IMR-90 (cell line): ENCODE results near the gene CCR3. TPM values are rescaled to one million over a fixed set of nuclear protein-coding genes. Genes with fewer than 3 reads are reported as not detected.

Source experiments
- ATAC-seq: fragments of 200-7000 bp; cut with Tn5 transposase; 2 replicates; pipeline ENCODE4 v1.9.1; 2020; ENCODE audit warnings: low read depth, mild to moderate bottlenecking, moderate library complexity
- BruUV-seq: library from RNA; stranded (reverse); fragments of 400-500 nt; replicated peaks from 2 replicates; lab custom pipeline; 2021; lab: Mats Ljungman, UMichigan
- CTCF ChIA-PET: fragments of 300-600 bp; formaldehyde crosslinking; extraction: SDS; loops from one replicate; lab custom pipeline; 2021; ENCODE audit warnings: antibody characterized with exemption; lab: Yijun Ruan, JAX
- POLR2A ChIA-PET: fragments of 300-600 bp; sonication (Branson Sonifier 250); formaldehyde crosslinking; loops from one replicate; lab custom pipeline; 2022; ENCODE audit warnings: antibody characterized with exemption; ENCODE audit not compliant: unreplicated experiment; lab: Charles Lee
- DNase-seq: peaks from one replicate; pipeline ENCODE4 v3.0.0; 2013
- H2AFZ ChIP-seq: replicated peaks from 2 replicates; pipeline ENCODE3; 2013; ENCODE audit warnings: low read length, mild to moderate bottlenecking; ENCODE audit not compliant: poor library complexity
- H2AK5ac ChIP-seq: 2 replicates; pipeline ENCODE4 v1.6.1; 2013; ENCODE audit warnings: low read depth, low read length, inconsistent platforms
- H2AK9ac ChIP-seq: replicated peaks from 2 replicates; pipeline ENCODE3; 2013; ENCODE audit warnings: mild to moderate bottlenecking, low read depth, low read length, moderate library complexity; ENCODE audit not compliant: poor library complexity
- H2BK120ac ChIP-seq: 2 replicates; pipeline ENCODE4 v1.6.1; 2013; ENCODE audit warnings: low read depth, low read length, inconsistent platforms
- H2BK15ac ChIP-seq: 3 replicates; pipeline ENCODE4 v1.6.1; 2013; ENCODE audit warnings: low read depth, low read length, inconsistent platforms
- H2BK20ac ChIP-seq: 2 replicates; pipeline ENCODE4 v1.6.1; 2013; ENCODE audit warnings: low read depth, mild to moderate bottlenecking, inconsistent platforms, low read length, moderate library complexity
- H2BK5ac ChIP-seq: 2 replicates; pipeline ENCODE4 v1.6.1; 2013; ENCODE audit warnings: mild to moderate bottlenecking, low read depth, low read length, inconsistent platforms; ENCODE audit not compliant: poor library complexity, severe bottlenecking
- H3K14ac ChIP-seq: replicated peaks from 2 replicates; pipeline ENCODE4 v1.6.1; 2013; ENCODE audit warnings: low read depth, low read length, inconsistent platforms
- H3K18ac ChIP-seq: 2 replicates; pipeline ENCODE4 v1.6.1; 2013; ENCODE audit warnings: low read depth, low read length, control low read depth
- H3K23ac ChIP-seq: 2 replicates; pipeline ENCODE4 v1.6.1; 2013; ENCODE audit warnings: low read depth, low read length, inconsistent platforms
- H3K27ac ChIP-seq: 2 replicates; pipeline ENCODE4 v1.5.1; 2013; ENCODE audit warnings: mild to moderate bottlenecking, control low read depth, low read length; ENCODE audit not compliant: insufficient read depth
- H3K27me3 ChIP-seq: 2 replicates; pipeline ENCODE4 v1.6.1; 2013; ENCODE audit warnings: low read length; ENCODE audit not compliant: control insufficient read depth, insufficient read depth
- H3K36me3 ChIP-seq: 2 replicates; pipeline ENCODE4 v1.6.1; 2013; ENCODE audit warnings: low read length, mixed read lengths; ENCODE audit not compliant: control insufficient read depth, insufficient read depth
- H3K4ac ChIP-seq: 2 replicates; pipeline ENCODE4 v1.6.1; 2013; ENCODE audit warnings: low read depth, low read length, inconsistent platforms
- H3K4me1 ChIP-seq: 2 replicates; pipeline ENCODE4 v1.6.1; 2013; ENCODE audit warnings: low read length, mixed read lengths; ENCODE audit not compliant: control insufficient read depth, insufficient read depth
- H3K4me2 ChIP-seq: 2 replicates; pipeline ENCODE4 v1.6.1; 2013; ENCODE audit warnings: low read depth, mild to moderate bottlenecking, control low read depth, low read length, moderate library complexity
- H3K4me3 ChIP-seq: 2 replicates; pipeline ENCODE4 v1.5.1; 2013; ENCODE audit warnings: low read depth, mild to moderate bottlenecking, control low read depth, low read length, moderate library complexity; ENCODE audit not compliant: insufficient read depth
- H3K56ac ChIP-seq: 2 replicates; pipeline ENCODE4 v1.6.1; 2013; ENCODE audit warnings: low read length, inconsistent platforms; ENCODE audit not compliant: insufficient read depth; ENCODE audit errors: extremely low read depth
- H3K79me1 ChIP-seq, 2 experiments: 2 replicates each; pipeline ENCODE4 v1.6.1; 2013; ENCODE audit warnings: low read length in 2 of 2, inconsistent platforms in 1 of 2, low read depth in 1 of 2
- H3K9ac ChIP-seq: 2 replicates; pipeline ENCODE4 v1.6.1; 2013; ENCODE audit warnings: low read depth, low read length, control low read depth
- H3K9me1 ChIP-seq: 2 replicates; pipeline ENCODE4 v1.6.1; 2013; ENCODE audit warnings: low read length, inconsistent platforms; ENCODE audit not compliant: insufficient read depth
- H3K9me3 ChIP-seq: 2 replicates; pipeline ENCODE4 v1.6.1; 2013; ENCODE audit warnings: low read length; ENCODE audit not compliant: control insufficient read depth, insufficient read depth
- H4K20me1 ChIP-seq: 2 replicates; pipeline ENCODE4 v1.6.1; 2013; ENCODE audit warnings: low read length, inconsistent platforms; ENCODE audit not compliant: insufficient read depth
- H4K5ac ChIP-seq: 2 replicates; pipeline ENCODE4 v1.6.1; 2013; ENCODE audit warnings: mild to moderate bottlenecking, low read depth, low read length, control low read depth
- H4K8ac ChIP-seq, 2 experiments: 2 replicates each; pipeline ENCODE4 v1.6.1; 2013; ENCODE audit warnings: low read depth in 2 of 2, low read length in 2 of 2, control low read depth in 1 of 2, inconsistent platforms in 1 of 2
- H4K91ac ChIP-seq: 2 replicates; pipeline ENCODE4 v1.6.1; 2013; ENCODE audit warnings: low read depth, low read length, inconsistent platforms; ENCODE audit not compliant: insufficient read depth
- MAFK ChIP-seq: IDR thresholded peaks from 2 replicates; pipeline ENCODE4 v1.6.1; 2012; ENCODE audit warnings: low read depth, low read length, improper control_type of control experiment
- WGBS, 2 experiments: methylation state at CpG; one replicate each; pipeline versions ENCODE4 v1.1.5 to v1.1.7; 2013; ENCODE audit warnings: missing lambda C conversion rate in 2 of 2; ENCODE audit not compliant: insufficient read length in 1 of 2; ENCODE audit errors: extremely low coverage in 2 of 2; 5-methylcytosine and 5-hydroxymethylcytosine counted together
- dilution Hi-C: fragments of 300-500 bp; cut with HindIII; formaldehyde crosslinking; loops from one replicate; pipeline ENCODE4 v1.14.3; 2018; ENCODE audit warnings: low sequenced_read_pairs; ENCODE audit not compliant: unreplicated experiment
- in situ Hi-C: fragments of 300-500 bp; cut with MboI; formaldehyde crosslinking; loops from 3 replicates; pipeline ENCODE4 v1.14.3; 2019; ENCODE audit warnings: low sequenced_read_pairs, inconsistent platforms, mixed read lengths
- intact Hi-C: fragments of 100-400 bp; cut with micrococcal nuclease; formaldehyde crosslinking; loops from 2 replicates; pipeline ENCODE4 v1.10.0; 2022
- polyA plus RNA-seq, 3 experiments: library from polyadenylated mRNA; depleted of rRNA; stranded (reverse); fragments of >200 nt; gene quantifications; 2 replicates each; pipeline ENCODE4 v1.2.3, GENCODE V29; 2012; ENCODE audit warnings: low replicate concordance in 1 of 3
- total RNA-seq: library from RNA; depleted of rRNA; stranded (reverse); fragments of >200 nt; gene quantifications from 2 replicates; pipeline ENCODE4 v1.2.3, GENCODE V29; 2012

CCR3 gene
- total and polyA plus RNA-seq, 2 of the 4 experiments (the other 2 are of a cell fraction), result not detected

GRCh38 chr3:46238386-46238785, 3.9 kb upstream of the CCR3 start:
- H3K79me1 ChIP-seq, result no peaks in the 10 kb centered on the region
- no TSS peak for BruUV-seq
- no peak overlapping the region for H2AK9ac ChIP-seq
- DNase-seq (no peak), ATAC-seq (no peak)
- no peak overlapping the region for H2BK15ac ChIP-seq
- no peak overlapping the region for H3K9ac ChIP-seq
- H3K27me3 ChIP-seq, result peaks cover 22% of the 10 kb centered on the region
- intact Hi-C loops (no loop called here), dilution Hi-C loops (no loop called here), in situ Hi-C loops (no loop called here)
- no peak overlapping the region for H3K18ac ChIP-seq
- H4K20me1 ChIP-seq, result no peaks in the 10 kb centered on the region
- WGBS, 2 experiments, result no CpG with 5 or more reads among the region's 4 CpGs
- H3K4ac ChIP-seq, result no peak overlapping the region
- H3K14ac ChIP-seq, result no peak overlapping the region
- no peaks in the 10 kb centered on the region for H3K9me1 ChIP-seq
- no peak overlapping the region for H2AK5ac ChIP-seq
- no peak overlapping the region for H2BK5ac ChIP-seq
- no peak overlapping the region for H4K8ac ChIP-seq
- POLR2A ChIA-PET, result no interaction called here
- H2BK20ac ChIP-seq, result no peak overlapping the region
- CTCF ChIA-PET, result no interaction called here
- H2AFZ ChIP-seq, result no peak overlapping the region
- H3K4me1 ChIP-seq, result no peaks in the 10 kb centered on the region
- H3K4me2 ChIP-seq, result no peak overlapping the region
- no peaks in the 10 kb centered on the region for H3K36me3 ChIP-seq
- H3K4me3 ChIP-seq, result no peak overlapping the region
- H3K56ac ChIP-seq, result no peak overlapping the region
- no peak overlapping the region for H3K27ac ChIP-seq
- no peak overlapping the region for H4K91ac ChIP-seq
- H3K23ac ChIP-seq, result no peak overlapping the region
- no peak for TF ChIP-seq MAFK
- H4K5ac ChIP-seq, result no peak overlapping the region
- H3K9me3 ChIP-seq, result no peaks in the 10 kb centered on the region; the same call in 1 of the 2 replicates
- H2BK120ac ChIP-seq, result no peak overlapping the region
